ENCODE measurements around the gene COQ9. TPM values are rescaled to one million over a fixed set of nuclear protein-coding genes. Genes with fewer than 3 reads are reported as not detected.

COQ9 gene
- total and polyA plus RNA-seq, 4 experiments from 2014 or later = 26.8 to 37.7 (median 31.6) TPM

GRCh38 chr16:57416084-57416483 is 31.2 kb upstream of the COQ9 start:
- DNase-seq = no peak
- Histone ChIP-seq H3K4me1 (ENCODE audit: insufficient read depth, low read length) (peaks cover 11% of the 10 kb centered on the region), H3K27ac (ENCODE audit: low read depth, low read length) (no peak overlapping the region), H3K4me3 (ENCODE audit: low read length in 2 of 2) (no peak overlapping the region), H3K27me3 (ENCODE audit: insufficient read depth, low read length) (no peaks in the 10 kb centered on the region), H3K9me3 (ENCODE audit: control insufficient read depth in 1 of 2, low read length in 2 of 2) (no peaks in the 10 kb centered on the region), H3K36me3 (ENCODE audit: insufficient read depth, low read length) (no peaks in the 10 kb centered on the region)
- ChIA-PET POLR2A (ENCODE audit: partially characterized antibody) (interaction anchor here (1.1 to 3.8 kb wide), 3 partner anchors 31 to 116 kb away, joined by 3 to 24 read pairs (median 10); partner anchors contain the start of genes CIAPIN1, COQ9 and POLR2C), CTCF (ENCODE audit: partially characterized antibody) (interaction anchor here (0.8 to 6.4 kb wide), 16 partner anchors 8 to 230 kb away, joined by 3 to 174 read pairs (median 4); partner anchors contain the start of genes ARL2BP, CCL17, CIAPIN1 and COQ9)
- Mint-ChIP-seq H3K9me3 (peaks cover 0 to 2% (median 0%) of the 10 kb centered on the region in 8 donors), H3K4me3 (no peak overlapping the region), H3K4me1 (peaks cover 9 to 20% (median 12%) of the 10 kb centered on the region in 4 donors), H3K27ac (no peak overlapping the region), H3K36me3 (no peaks in the 10 kb centered on the region), H3K27me3 (peaks cover 1 to 4% of the 10 kb centered on the region in 2 donors)
- intact Hi-C loops (cut with micrococcal nuclease) = loop anchor here (5.0 kb wide), 2 partner anchors 121 to 229 kb away; partner anchors contain the start of genes CCDC102A, PSME3IP1 and RSPRY1

GRCh38 chr16:57419506-57419905 is 27.8 kb upstream of the COQ9 start:
- intact Hi-C loops (cut with micrococcal nuclease) = loop anchor here (5.0 kb wide), 2 partner anchors 118 to 232 kb away; partner anchors contain the start of genes CCDC102A, PSME3IP1 and RSPRY1
- Histone ChIP-seq H3K36me3 (ENCODE audit: insufficient read depth, low read length) (no peaks in the 10 kb centered on the region), H3K9me3 (ENCODE audit: control insufficient read depth in 1 of 2, low read length in 2 of 2) (no peaks in the 10 kb centered on the region), H3K27me3 (ENCODE audit: insufficient read depth, low read length) (no peaks in the 10 kb centered on the region), H3K4me3 (ENCODE audit: low read length in 2 of 2) (no peak overlapping the region), H3K4me1 (ENCODE audit: insufficient read depth, low read length) (peaks cover 11% of the 10 kb centered on the region), H3K27ac (ENCODE audit: low read depth, low read length) (no peak overlapping the region)
- DNase-seq = no peak
- Mint-ChIP-seq H3K4me1 (peaks cover 9 to 24% (median 15%) of the 10 kb centered on the region in 4 donors), H3K4me3 (peak overlapping the region in 2 of 8 donors; percentile 36 to 61), H3K36me3 (no peaks in the 10 kb centered on the region), H3K27me3 (peaks cover 1 to 4% of the 10 kb centered on the region in 2 donors), H3K9me3 (peaks cover 0 to 4% (median 0%) of the 10 kb centered on the region in 8 donors), H3K27ac (peak overlapping the region in 3 of 7 donors; percentile 81 to 89 (median 83))
- POLR2A ChIA-PET (ENCODE audit: partially characterized antibody) = interaction anchor here (1.7 to 3.8 kb wide), 2 partner anchors 27 to 119 kb away, joined by 5 to 24 read pairs; partner anchors contain the start of genes CIAPIN1 and COQ9
- CTCF ChIA-PET (ENCODE audit: partially characterized antibody) = interaction anchor here (0.8 to 6.4 kb wide), 22 partner anchors 10 to 239 kb away, joined by 3 to 174 read pairs (median 4); partner anchors contain the start of genes ARL2BP, CCDC102A, CCL17 and CIAPIN1

GRCh38 chr16:57422026-57422944 is 25.0 kb upstream of the COQ9 start:
- CTCF ChIA-PET (ENCODE audit: partially characterized antibody) = interaction anchor here (0.6 to 1.2 kb wide), 5 partner anchors 25 to 200 kb away, joined by 3 to 4 read pairs (median 4); partner anchors contain the start of genes CIAPIN1, COQ9 and POLR2C
- H3K36me3 ChIP-seq (ENCODE audit: insufficient read depth, low read length) = no peaks in the 10 kb centered on the region
- intact Hi-C loops (cut with micrococcal nuclease) = no loop called here
- H3K4me1 ChIP-seq (ENCODE audit: insufficient read depth, low read length) = peaks cover 5% of the 10 kb centered on the region
- Mint-ChIP-seq H3K4me3 (no peak overlapping the region), H3K27me3 (no peaks in the 10 kb centered on the region), H3K9me3 (peaks cover 0 to 4% (median 0%) of the 10 kb centered on the region in 8 donors), H3K27ac (peak overlapping the region in 1 of 7 donors; percentile 53), H3K4me1 (peaks cover 5 to 16% (median 10%) of the 10 kb centered on the region in 4 donors), H3K36me3 (peaks cover 4% of the 10 kb centered on the region in 2 donors)
- DNase-seq = no peak
- no peaks in the 10 kb centered on the region for H3K9me3 ChIP-seq (ENCODE audit: control insufficient read depth in 1 of 2, low read length in 2 of 2)
- no peak overlapping the region for H3K27ac ChIP-seq (ENCODE audit: low read depth, low read length)
- no peak overlapping the region for H3K4me3 ChIP-seq (ENCODE audit: low read length in 2 of 2)
- POLR2A ChIA-PET (ENCODE audit: partially characterized antibody) = interaction anchor here (0.5 to 0.6 kb wide), 2 partner anchors 40 to 359 kb away, joined by 3 read pairs; partner anchors contain the start of gene POLR2C
- no peaks in the 10 kb centered on the region for H3K27me3 ChIP-seq (ENCODE audit: insufficient read depth, low read length)

- peaks cover 2% of the 10 kb centered on the region for H3K36me3 ChIP-seq (ENCODE audit: insufficient read depth, low read length)
- H3K27ac Mint-ChIP-seq = no peak overlapping the region
- H3K4me1 Mint-ChIP-seq = peaks cover 2 to 14% (median 7%) of the 10 kb centered on the region in 4 donors
- peaks cover 11 to 12% of the 10 kb centered on the region in 2 donors for H3K36me3 Mint-ChIP-seq
- no peaks in the 10 kb centered on the region for H3K27me3 ChIP-seq (ENCODE audit: insufficient read depth, low read length)
- CTCF ChIA-PET (ENCODE audit: partially characterized antibody) = no interaction called here
- H3K4me3 Mint-ChIP-seq = no peak overlapping the region
- intact Hi-C loops (cut with micrococcal nuclease) = no loop called here
- DNase-seq = no peak
- peaks cover 0 to 4% (median 0%) of the 10 kb centered on the region in 8 donors for H3K9me3 Mint-ChIP-seq
- no peaks in the 10 kb centered on the region for H3K27me3 Mint-ChIP-seq
- H3K27ac ChIP-seq (ENCODE audit: low read depth, low read length) = no peak overlapping the region
- POLR2A ChIA-PET (ENCODE audit: partially characterized antibody) = interaction anchor here (0.8 kb wide), 1 partner anchor 97 kb away, joined by 3 read pairs; no protein-coding TSS in a partner anchor
- peaks cover 3% of the 10 kb centered on the region for H3K4me1 ChIP-seq (ENCODE audit: insufficient read depth, low read length)
- H3K4me3 ChIP-seq (ENCODE audit: low read length in 2 of 2) = no peak overlapping the region
- H3K9me3 ChIP-seq (ENCODE audit: control insufficient read depth in 1 of 2, low read length in 2 of 2) = no peaks in the 10 kb centered on the region
Observed at GRCh38 chr16:57423152-57423551, 24.1 kb upstream of the COQ9 start.

- Mint-ChIP-seq H3K27ac (no peak overlapping the region), H3K4me1 (peaks cover 0 to 6% (median 2%) of the 10 kb centered on the region in 4 donors), H3K36me3 (peaks cover 21% of the 10 kb centered on the region in 2 donors), H3K9me3 (peaks cover 0 to 4% (median 0%) of the 10 kb centered on the region in 8 donors), H3K27me3 (no peaks in the 10 kb centered on the region), H3K4me3 (no peak overlapping the region)
- H3K9me3 ChIP-seq (ENCODE audit: control insufficient read depth in 1 of 2, low read length in 2 of 2) = no peaks in the 10 kb centered on the region
- peaks cover 13% of the 10 kb centered on the region for H3K36me3 ChIP-seq (ENCODE audit: insufficient read depth, low read length)
- no peaks in the 10 kb centered on the region for H3K27me3 ChIP-seq (ENCODE audit: insufficient read depth, low read length)
- H3K4me3 ChIP-seq (ENCODE audit: low read length in 2 of 2) = no peak overlapping the region
- POLR2A ChIA-PET (ENCODE audit: partially characterized antibody) = no interaction called here
- CTCF ChIA-PET (ENCODE audit: partially characterized antibody) = interaction anchor here (0.6 to 1.2 kb wide), 2 partner anchors 9 to 737 kb away, joined by 3 read pairs; no protein-coding TSS in a partner anchor
- no peak for DNase-seq
- no peaks in the 10 kb centered on the region for H3K4me1 ChIP-seq (ENCODE audit: insufficient read depth, low read length)
- H3K27ac ChIP-seq (ENCODE audit: low read depth, low read length) = no peak overlapping the region
- intact Hi-C loops (cut with micrococcal nuclease) = no loop called here
Observed at GRCh38 chr16:57424583-57424982, 22.7 kb upstream of the COQ9 start.

GRCh38 chr16:57426356-57426755 is 20.9 kb upstream of the COQ9 start:
- H3K27ac Mint-ChIP-seq = no peak overlapping the region
- ChIA-PET POLR2A (ENCODE audit: partially characterized antibody) (interaction anchor here (1.3 kb wide), 1 partner anchor 21 kb away, joined by 3 read pairs; the partner anchor contains the start of genes CIAPIN1 and COQ9), CTCF (ENCODE audit: partially characterized antibody) (interaction anchor here (1.8 kb wide), 1 partner anchor 9 kb away, joined by 7 read pairs; no protein-coding TSS in a partner anchor)

More at GRCh38 chr16:57426356-57426755, 20.9 kb upstream of the COQ9 start:
- Histone ChIP-seq H3K9me3 (ENCODE audit: control insufficient read depth in 1 of 2, low read length in 2 of 2) (no peaks in the 10 kb centered on the region), H3K4me3 (ENCODE audit: low read length in 2 of 2) (no peak overlapping the region), H3K27me3 (ENCODE audit: insufficient read depth, low read length) (no peaks in the 10 kb centered on the region), H3K4me1 (ENCODE audit: insufficient read depth, low read length) (no peaks in the 10 kb centered on the region), H3K36me3 (ENCODE audit: insufficient read depth, low read length) (peaks cover 29% of the 10 kb centered on the region), H3K27ac (ENCODE audit: low read depth, low read length) (no peak overlapping the region)
- H3K9me3 Mint-ChIP-seq = peaks cover 0 to 2% (median 0%) of the 10 kb centered on the region in 8 donors
- no peak for DNase-seq
- H3K4me1 Mint-ChIP-seq = peaks cover 0 to 6% (median 2%) of the 10 kb centered on the region in 4 donors
- intact Hi-C loops (cut with micrococcal nuclease) = no loop called here
- H3K36me3 Mint-ChIP-seq = peaks cover 37 to 39% of the 10 kb centered on the region in 2 donors
- no peak overlapping the region for H3K4me3 Mint-ChIP-seq
- H3K27me3 Mint-ChIP-seq = no peaks in the 10 kb centered on the region
